H1 (cell line): ENCODE results near the gene SHANK2. TPM values are rescaled to one million over a fixed set of nuclear protein-coding genes. Genes with fewer than 3 reads are reported as not detected.
A peak's percentile ranks its signal among the peaks of the same experiment; 100 is the strongest.

Experiments used
- CTCF ChIA-PET: fragments of 300-600 bp; sonication (Branson Sonifier 250); formaldehyde crosslinking; loops from one replicate; lab custom pipeline; 2021; ENCODE audit not compliant: partially characterized antibody; lab: Charles Lee
- POLR2A ChIA-PET: fragments of 300-600 bp; sonication (Branson Sonifier 250); formaldehyde crosslinking; loops from one replicate; lab custom pipeline; 2021; ENCODE audit warnings: inconsistent platforms; ENCODE audit not compliant: partially characterized antibody; lab: Charles Lee
- DNase-seq, 2 experiments: peaks; one replicate each; pipeline versions ENCODE4 v3.0.0 to v3.0.0-alpha.2; 2010 to 2022; ENCODE audit warnings: low spot score in 2 of 2, low read depth in 1 of 2, mixed read lengths in 1 of 2
- FAIRE-seq: peaks from 2 replicates; lab custom pipeline; 2011; peaks lifted over from hg19 to GRCh38; lab: Jason Lieb, UNC
- H2AFZ ChIP-seq: 2 replicates; pipeline ENCODE4 v1.8.1; 2012; ENCODE audit warnings: low read length, inconsistent platforms
- H2AK5ac ChIP-seq: 2 replicates; pipeline ENCODE4 v1.6.1; 2013; ENCODE audit warnings: low read depth, low read length
- H2BK120ac ChIP-seq: replicated peaks from 2 replicates; pipeline ENCODE3; 2013; ENCODE audit warnings: low read depth, low read length, inconsistent platforms
- H2BK12ac ChIP-seq: 2 replicates; pipeline ENCODE4 v1.6.1; 2013; ENCODE audit warnings: low read depth, low read length
- H2BK15ac ChIP-seq: 2 replicates; pipeline ENCODE4 v1.6.1; 2013; ENCODE audit warnings: low read length
- H2BK20ac ChIP-seq: 2 replicates; pipeline ENCODE4 v1.6.1; 2013; ENCODE audit warnings: low read length
- H2BK5ac ChIP-seq: 2 replicates; pipeline ENCODE4 v1.6.1; 2013; ENCODE audit warnings: low read depth, low read length
- H3K14ac ChIP-seq: 2 replicates; pipeline ENCODE4 v1.6.1; 2013; ENCODE audit warnings: inconsistent platforms; ENCODE audit not compliant: insufficient read length
- H3K18ac ChIP-seq: 2 replicates; pipeline ENCODE4 v1.6.1; 2013; ENCODE audit warnings: low read length; ENCODE audit errors: extremely low read depth
- H3K23ac ChIP-seq: 2 replicates; pipeline ENCODE4 v1.6.1; 2013; ENCODE audit warnings: inconsistent platforms; ENCODE audit not compliant: insufficient read length
- H3K23me2 ChIP-seq: 2 replicates; pipeline ENCODE4 v1.6.1; 2013; ENCODE audit warnings: low read depth, low read length
- H3K27ac ChIP-seq: 2 replicates; pipeline ENCODE4 v1.6.1; 2011; ENCODE audit warnings: low read depth, low read length, inconsistent platforms
- H3K27me3 ChIP-seq, 4 experiments: replicated peaks in 1 of 4; 1 replicate in 1 of 4; 2 replicates in 3 of 4; pipeline versions ENCODE4 v1.6.1 to v1.8.1; 2011 to 2013; ENCODE audit warnings: low read length in 3 of 4, mild to moderate bottlenecking in 3 of 4, inconsistent platforms in 2 of 4, mixed read lengths in 2 of 4, moderate library complexity in 1 of 4; ENCODE audit not compliant: control insufficient read depth in 3 of 4, insufficient read depth in 3 of 4; ENCODE audit errors: extremely low read depth in 1 of 4
- H3K36me3 ChIP-seq, 4 experiments: 2 replicates each; pipeline versions ENCODE4 v1.6.1 to v1.8.1; 2011 to 2013; ENCODE audit warnings: mild to moderate bottlenecking in 4 of 4, low read length in 3 of 4, moderate library complexity in 2 of 4, control low read depth in 1 of 4, inconsistent platforms in 1 of 4; ENCODE audit not compliant: insufficient read depth in 4 of 4, control insufficient read depth in 2 of 4
- H3K4ac ChIP-seq: replicated peaks from 2 replicates; pipeline ENCODE3; 2013; ENCODE audit warnings: low read length, low read depth, mixed read lengths, inconsistent platforms; ENCODE audit not compliant: insufficient read length
- H3K4me1 ChIP-seq, 4 experiments: replicated peaks in 1 of 4; 1 replicate in 1 of 4; 2 replicates in 3 of 4; pipeline versions ENCODE4 v1.6.1 to v1.8.1; 2011 to 2013; ENCODE audit warnings: low read length in 3 of 4, inconsistent platforms in 2 of 4, mixed read lengths in 1 of 4; ENCODE audit not compliant: insufficient read depth in 4 of 4, control insufficient read depth in 3 of 4
- H3K4me2 ChIP-seq, 2 experiments: 2 replicates each; pipeline versions ENCODE4 v1.6.1 to v1.8.1; 2011 to 2013; ENCODE audit warnings: low read depth in 2 of 2, low read length in 2 of 2, control low read depth in 1 of 2, inconsistent platforms in 1 of 2, mild to moderate bottlenecking in 1 of 2; ENCODE audit not compliant: insufficient read depth in 1 of 2
- H3K4me3 ChIP-seq, 4 experiments: fragments of 200-600, 300-600 bp in 1 of 4; sonication (generic), shearing (Covaris generic), sonication (Bioruptor Twin) in 1 of 4; 2 replicates each; pipeline versions ENCODE4 v1.5.1 to v1.8.1; 2011 to 2016; ENCODE audit warnings: low read length in 4 of 4, low read depth in 3 of 4, control low read depth in 2 of 4, inconsistent platforms in 2 of 4, mild to moderate bottlenecking in 2 of 4, mixed read lengths in 1 of 4, moderate library complexity in 1 of 4; ENCODE audit not compliant: insufficient read depth in 2 of 4; ENCODE audit errors: extremely low read depth in 1 of 4
- H3K56ac ChIP-seq: replicated peaks from 2 replicates; pipeline ENCODE3; 2013; ENCODE audit warnings: low read depth, mild to moderate bottlenecking, mixed read lengths, low read length, inconsistent platforms; ENCODE audit not compliant: insufficient read length
- H3K79me1 ChIP-seq: 2 replicates; pipeline ENCODE4 v1.6.1; 2013; ENCODE audit warnings: low read depth, low read length, control low read depth
- H3K79me2 ChIP-seq, 2 experiments: 2 replicates each; pipeline versions ENCODE4 v1.6.1 to v1.8.1; 2012 to 2013; ENCODE audit warnings: low read length in 2 of 2, mild to moderate bottlenecking in 2 of 2, inconsistent platforms in 1 of 2; ENCODE audit not compliant: insufficient read depth in 2 of 2, control insufficient read depth in 1 of 2
- H3K9ac ChIP-seq, 4 experiments: replicated peaks in 1 of 4; 1 replicate in 1 of 4; 2 replicates in 3 of 4; pipeline versions ENCODE4 v1.6.1 to v1.8.1; 2011 to 2013; ENCODE audit warnings: low read depth in 3 of 4, low read length in 3 of 4, control low read depth in 2 of 4, mild to moderate bottlenecking in 2 of 4, moderate library complexity in 2 of 4, inconsistent platforms in 1 of 4; ENCODE audit errors: extremely low read depth in 1 of 4
- H3K9me3 ChIP-seq, 2 experiments: 2 replicates each; pipeline versions ENCODE4 v1.6.1 to v1.8.1; 2012 to 2013; ENCODE audit warnings: mild to moderate bottlenecking in 2 of 2, moderate library complexity in 2 of 2, control low read depth in 1 of 2, inconsistent platforms in 1 of 2, low read depth in 1 of 2, low read length in 1 of 2, mixed read lengths in 1 of 2; ENCODE audit not compliant: insufficient read depth in 2 of 2
- H4K20me1 ChIP-seq, 2 experiments: replicated peaks in 1 of 2; 2 replicates each; pipeline versions ENCODE3 to v1.8.1; 2011 to 2013; ENCODE audit warnings: inconsistent platforms in 2 of 2, low read length in 2 of 2, mild to moderate bottlenecking in 1 of 2; ENCODE audit not compliant: insufficient read depth in 2 of 2, control insufficient read depth in 1 of 2
- H4K5ac ChIP-seq: 2 replicates; pipeline ENCODE4 v1.6.1; 2013; ENCODE audit warnings: low read length, low read depth, mixed read lengths, inconsistent platforms; ENCODE audit not compliant: insufficient read length
- H4K8ac ChIP-seq: 2 replicates; pipeline ENCODE4 v1.8.0; 2013; ENCODE audit warnings: mild to moderate bottlenecking, moderate library complexity, low read length, inconsistent platforms; ENCODE audit not compliant: insufficient read depth; ENCODE audit errors: extremely low read depth
- H4K91ac ChIP-seq: replicated peaks from 2 replicates; pipeline ENCODE3; 2013; ENCODE audit warnings: low read length, mixed read lengths, inconsistent platforms; ENCODE audit not compliant: insufficient read length
- ATF3 ChIP-seq: IDR thresholded peaks from 2 replicates; pipeline ENCODE4 v1.6.1; 2011; ENCODE audit warnings: low read depth, mild to moderate bottlenecking, low read length; ENCODE audit not compliant: insufficient read depth
- CTBP2 ChIP-seq: IDR thresholded peaks from 2 replicates; pipeline ENCODE4 v1.7.0; 2011; ENCODE audit warnings: borderline replicate concordance, mild to moderate bottlenecking, moderate library complexity, mixed read lengths, low read length; ENCODE audit not compliant: insufficient read depth, insufficient read length
- E2F6 ChIP-seq: IDR thresholded peaks from 2 replicates; pipeline ENCODE4 v1.6.1; 2012; ENCODE audit warnings: inconsistent platforms
- GTF2F1 ChIP-seq: IDR thresholded peaks from 2 replicates; pipeline ENCODE4 v1.6.1; 2012; ENCODE audit warnings: low read depth, low read length, improper control_type of control experiment, borderline replicate concordance
- KDM4A ChIP-seq: IDR thresholded peaks from one replicate; pipeline ENCODE4 v1.7.1; 2012; ENCODE audit warnings: low read depth, mild to moderate bottlenecking, moderate library complexity, low read length, inconsistent platforms; ENCODE audit not compliant: severe bottlenecking
- NRF1 ChIP-seq: IDR thresholded peaks from 2 replicates; pipeline ENCODE4 v1.6.1; 2011; ENCODE audit warnings: mild to moderate bottlenecking, low read depth, low read length, improper control_type of control experiment
- RAD21 ChIP-seq, 2 experiments: IDR thresholded peaks in 1 of 2; conservative IDR thresholded peaks in 1 of 2; 2 replicates each; pipeline ENCODE4 v1.6.1; 2011; ENCODE audit warnings: low read depth in 2 of 2, low read length in 2 of 2, improper control_type of control experiment in 1 of 2, inconsistent platforms in 1 of 2, mild to moderate bottlenecking in 1 of 2, moderate library complexity in 1 of 2
- SAP30 ChIP-seq: fragments of 300-600 bp; sonication (generic); IDR thresholded peaks from 2 replicates; pipeline ENCODE4 v1.7.1; 2012; ENCODE audit warnings: low read length, moderate library complexity, mild to moderate bottlenecking, inconsistent platforms; ENCODE audit not compliant: insufficient read depth, insufficient replicate concordance
- WGBS, 2 experiments: shearing (Covaris generic) in 1 of 2; methylation state at CpG; one replicate each; pipeline versions ENCODE4 v1.1.6 to v1.1.7; 2013 to 2015; ENCODE audit warnings: low lambda C conversion rate in 2 of 2, mixed read lengths in 2 of 2, inconsistent platforms in 1 of 2, low coverage in 1 of 2, missing lambda C conversion rate in 1 of 2; ENCODE audit not compliant: insufficient replicate concordance in 2 of 2, insufficient coverage in 1 of 2, insufficient read length in 1 of 2; ENCODE audit errors: extremely low coverage in 1 of 2, missing lambda C conversion rate in 1 of 2; 5-methylcytosine and 5-hydroxymethylcytosine counted together
- polyA plus RNA-seq, 7 experiments: library from polyadenylated mRNA; depleted of rRNA in 3 of 7; stranded (reverse) in 5 of 7; unstranded in 2 of 7; fragments of >200 nt in 5 of 7; fragments of 200-250 nt in 2 of 7; gene quantifications; 1 replicate in 5 of 7; 2 replicates in 1 of 7; 4 replicates in 1 of 7; pipeline versions ENCODE4 v1.2.1 to v1.2.3, GENCODE V29; 2011 to 2013; ENCODE audit warnings: missing spikeins in 2 of 7, mixed read lengths in 2 of 7
- total RNA-seq: library from RNA; stranded (reverse); fragmentation: NEBNext Ultra II Directional; extraction: Animal tissue kit (Norgen Biotek cat#: 25700); gene quantifications from 2 replicates; pipeline ENCODE4 v1.2.1, GENCODE V29; 2021

Gene SHANK2
- total and polyA plus RNA-seq, 2 of the 8 experiments (the other 6 are each of a cell fraction or from before 2014, with no cell fraction given), result 10.1 to 54.2 TPM

- H3K14ac ChIP-seq, result no peak overlapping the region
- no peaks in the 10 kb centered on the region for H3K79me2 ChIP-seq
- H3K79me1 ChIP-seq, result no peaks in the 10 kb centered on the region
- 0 out of 2 replicates have a peak, but pooled peaks cover 2% of the 10 kb centered on the region for H3K23me2 ChIP-seq
- peak overlapping the region; percentile 37 to 52; a peak in 3 of 4 replicates for H3K4me2 ChIP-seq
- peaks cover 2 to 10% (median 5%) of the 10 kb centered on the region in 4 experiments for H3K4me1 ChIP-seq
- no peak overlapping the region; the same call in 1 of the 2 replicates for H2BK20ac ChIP-seq
- no peak overlapping the region for H2BK120ac ChIP-seq
- no peak overlapping the region for H3K27ac ChIP-seq
- ChIA-PET CTCF (interaction anchor here (0.8 to 1.8 kb wide), 8 partner anchors 9 to 153 kb away, joined by 3 to 7 read pairs (median 3); partner anchors contain the start of gene SHANK2), POLR2A (interaction anchor here (0.7 to 2.4 kb wide), 5 partner anchors 11 to 125 kb away, joined by 3 to 13 read pairs (median 11); partner anchors contain the start of gene SHANK2)
- no peak overlapping the region for H3K9ac ChIP-seq
- peak overlapping the region; percentile 25 for H3K56ac ChIP-seq
- H2BK15ac ChIP-seq, result peak overlapping the region; percentile 97; the same call in 1 of the 2 replicates
- H4K8ac ChIP-seq, result peak overlapping the region; percentile 75; the same call in 1 of the 2 replicates
- 53% methylated on average over 22 of the region's 22 CpGs; no CpG with 5 or more reads in 1 of the 2 experiments for WGBS, 2 experiments
- peak overlapping the region; percentile 80; the same call in 1 of the 2 replicates for H2BK12ac ChIP-seq
- H3K36me3 ChIP-seq, result no peaks in the 10 kb centered on the region
- no peaks in the 10 kb centered on the region for H4K20me1 ChIP-seq
- peak; percentile 42 for FAIRE-seq
- H2BK5ac ChIP-seq, result no peak overlapping the region; the same call in 1 of the 2 replicates
- peak overlapping the region; percentile 85; the same call in 1 of the 2 replicates for H3K18ac ChIP-seq
- H2AFZ ChIP-seq, result peak overlapping the region; percentile 78
- no peak overlapping the region for H4K91ac ChIP-seq
- no peaks in the 10 kb centered on the region; a peak in 1 of 7 replicates for H3K27me3 ChIP-seq
- H2AK5ac ChIP-seq, result no peak overlapping the region
- peak in 1 of 2 experiments; percentile 78 for DNase-seq
- H4K5ac ChIP-seq, result no peak overlapping the region
- H3K4ac ChIP-seq, result no peak overlapping the region
- no peaks in the 10 kb centered on the region for H3K9me3 ChIP-seq
- peak overlapping the region in 2 of 4 experiments; percentile 12 to 14; a peak in 2 of 8 replicates for H3K4me3 ChIP-seq
- no peak overlapping the region for H3K23ac ChIP-seq
- TF ChIP-seq RAD21 (IDR thresholded peaks at IDR 0.05 in 1 of 2, conservative IDR thresholded peaks at IDR 0.05 in 1 of 2; ENCODE audit: low read depth in 2 of 2, low read length in 2 of 2) (peak; percentile 20 to 42; a peak in 3 of 4 replicates), CTBP2 (no peak), ATF3 (no peak), NRF1 (no peak), KDM4A (no peak), GTF2F1 (no peak), E2F6 (0 out of 2 replicates have a peak, but pooled peaks have one; percentile 23), SAP30 (no peak)
These were observed 13.9 kb upstream of the SHANK2 start for GRCh38 chr11:71266114-71266833.
